ENCODE results near the gene ETNK2. TPM values are rescaled to one million over a fixed set of nuclear protein-coding genes. Genes with fewer than 3 reads are reported as not detected.

The ETNK2 gene
- total and polyA plus RNA-seq, 2 of the 13 experiments (the other 11 are each of a cell fraction or from before 2014, with no cell fraction given): 15.5 to 42.8 TPM

DNA sequence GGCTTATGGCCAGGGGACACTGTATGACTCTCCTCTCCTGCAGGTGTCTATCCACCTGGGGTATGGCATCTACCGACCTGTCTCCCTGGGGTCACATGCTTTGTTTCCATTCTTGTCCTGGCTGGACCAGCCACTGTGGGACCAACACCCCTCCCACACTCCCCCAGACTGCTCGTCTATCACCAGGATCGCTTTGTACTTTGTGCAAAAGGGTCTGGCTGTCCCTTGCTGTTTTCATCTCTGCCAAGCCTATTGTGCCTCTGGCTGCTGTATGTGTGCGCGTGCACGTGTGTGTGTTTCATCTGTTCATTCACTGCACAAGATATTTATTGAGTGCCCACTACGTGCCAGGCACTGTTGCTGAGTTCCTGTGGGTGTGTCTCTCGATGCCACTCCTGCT lies 25.5 kb downstream of the ETNK2 start:
- TF ChIP-seq TBX2 (CRISPR knock-in tag; IDR thresholded peaks at IDR 0.05; ENCODE audit: borderline replicate concordance) (no peak), EP300 (IDR thresholded peaks at IDR 0.05; ENCODE audit: low read depth in 2 of 2, low read length in 2 of 2) (no peak), EP300 (CRISPR knock-in tag; IDR thresholded peaks at IDR 0.05; ENCODE audit: borderline replicate concordance) (no peak), MBNL3 (CRISPR knock-in tag; conservative IDR thresholded peaks at IDR 0.05) (no peak)
- TF ChIP-seq, protein P1, sequence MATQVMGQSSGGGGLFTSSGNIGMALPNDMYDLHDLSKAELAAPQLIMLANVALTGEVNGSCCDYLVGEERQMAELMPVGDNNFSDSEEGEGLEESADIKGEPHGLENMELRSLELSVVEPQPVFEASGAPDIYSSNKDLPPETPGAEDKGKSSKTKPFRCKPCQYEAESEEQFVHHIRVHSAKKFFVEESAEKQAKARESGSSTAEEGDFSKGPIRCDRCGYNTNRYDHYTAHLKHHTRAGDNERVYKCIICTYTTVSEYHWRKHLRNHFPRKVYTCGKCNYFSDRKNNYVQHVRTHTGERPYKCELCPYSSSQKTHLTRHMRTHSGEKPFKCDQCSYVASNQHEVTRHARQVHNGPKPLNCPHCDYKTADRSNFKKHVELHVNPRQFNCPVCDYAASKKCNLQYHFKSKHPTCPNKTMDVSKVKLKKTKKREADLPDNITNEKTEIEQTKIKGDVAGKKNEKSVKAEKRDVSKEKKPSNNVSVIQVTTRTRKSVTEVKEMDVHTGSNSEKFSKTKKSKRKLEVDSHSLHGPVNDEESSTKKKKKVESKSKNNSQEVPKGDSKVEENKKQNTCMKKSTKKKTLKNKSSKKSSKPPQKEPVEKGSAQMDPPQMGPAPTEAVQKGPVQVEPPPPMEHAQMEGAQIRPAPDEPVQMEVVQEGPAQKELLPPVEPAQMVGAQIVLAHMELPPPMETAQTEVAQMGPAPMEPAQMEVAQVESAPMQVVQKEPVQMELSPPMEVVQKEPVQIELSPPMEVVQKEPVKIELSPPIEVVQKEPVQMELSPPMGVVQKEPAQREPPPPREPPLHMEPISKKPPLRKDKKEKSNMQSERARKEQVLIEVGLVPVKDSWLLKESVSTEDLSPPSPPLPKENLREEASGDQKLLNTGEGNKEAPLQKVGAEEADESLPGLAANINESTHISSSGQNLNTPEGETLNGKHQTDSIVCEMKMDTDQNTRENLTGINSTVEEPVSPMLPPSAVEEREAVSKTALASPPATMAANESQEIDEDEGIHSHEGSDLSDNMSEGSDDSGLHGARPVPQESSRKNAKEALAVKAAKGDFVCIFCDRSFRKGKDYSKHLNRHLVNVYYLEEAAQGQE (IDR thresholded peaks at IDR 0.05; ENCODE audit: borderline replicate concordance in 1 of 2, low read depth in 1 of 2, low read length in 2 of 2): no peak
- TF ChIP-seq, protein P2, sequence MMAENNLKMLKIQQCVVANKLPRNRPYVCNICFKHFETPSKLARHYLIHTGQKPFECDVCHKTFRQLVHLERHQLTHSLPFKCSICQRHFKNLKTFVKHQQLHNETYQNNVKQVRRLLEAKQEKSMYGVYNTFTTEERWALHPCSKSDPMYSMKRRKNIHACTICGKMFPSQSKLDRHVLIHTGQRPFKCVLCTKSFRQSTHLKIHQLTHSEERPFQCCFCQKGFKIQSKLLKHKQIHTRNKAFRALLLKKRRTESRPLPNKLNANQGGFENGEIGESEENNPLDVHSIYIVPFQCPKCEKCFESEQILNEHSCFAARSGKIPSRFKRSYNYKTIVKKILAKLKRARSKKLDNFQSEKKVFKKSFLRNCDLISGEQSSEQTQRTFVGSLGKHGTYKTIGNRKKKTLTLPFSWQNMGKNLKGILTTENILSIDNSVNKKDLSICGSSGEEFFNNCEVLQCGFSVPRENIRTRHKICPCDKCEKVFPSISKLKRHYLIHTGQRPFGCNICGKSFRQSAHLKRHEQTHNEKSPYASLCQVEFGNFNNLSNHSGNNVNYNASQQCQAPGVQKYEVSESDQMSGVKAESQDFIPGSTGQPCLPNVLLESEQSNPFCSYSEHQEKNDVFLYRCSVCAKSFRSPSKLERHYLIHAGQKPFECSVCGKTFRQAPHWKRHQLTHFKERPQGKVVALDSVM (CRISPR knock-in tag; IDR thresholded peaks at IDR 0.05): no peak
- FAIRE-seq: no peak
- in situ Hi-C loops (cut with HindIII; ENCODE audit: extremely low pct_ligation_motif_present, low pct_unique_long_range_greater_than_20kb): loop anchor here (5.0 kb wide), 2 partner anchors 44 to 254 kb away; no protein-coding TSS in a partner anchor
- ChIA-PET POLR2A (interaction anchor here (0.5 kb wide), 1 partner anchor 21 kb away, joined by 3 read pairs; no protein-coding TSS in a partner anchor), CTCF (ENCODE audit: low intra/inter-chr PET ratio, low total read pairs) (interaction anchor here (4.2 kb wide), 1 partner anchor 256 kb away, joined by 89 read pairs; no protein-coding TSS in a partner anchor)
- 91% methylated on average over 8 of the region's 8 CpGs for WGBS (ENCODE audit: low lambda C conversion rate)
- Histone ChIP-seq H3K4me1 (ENCODE audit: insufficient read depth, low read length) (peaks cover 34% of the 10 kb centered on the region), H3K9me3 (ENCODE audit: low read length) (no peaks in the 10 kb centered on the region), H3K27ac (ENCODE audit: extremely low read length, insufficient read depth, low read length) (no peak overlapping the region), H3K79me2 (ENCODE audit: insufficient read depth, low read length) (no peaks in the 10 kb centered on the region), H3K4me2 (ENCODE audit: low read depth, low read length) (no peak overlapping the region), H3K9ac (ENCODE audit: insufficient read depth, low read depth, low read length) (no peak overlapping the region), H3K4me3 (replicated peaks in 1 of 3; ENCODE audit: insufficient read depth in 1 of 3, low read depth in 2 of 3, low read length in 3 of 3) (no peak overlapping the region), H3K36me3 (replicated peaks in 1 of 2; ENCODE audit: control insufficient read depth in 1 of 2, insufficient read depth in 2 of 2, low read length in 2 of 2) (peaks cover 21 to 47% of the 10 kb centered on the region in 2 experiments), H4K20me1 (ENCODE audit: insufficient read depth, low read length) (no peaks in the 10 kb centered on the region), H2AFZ (ENCODE audit: low read length) (no peak overlapping the region), H3K27me3 (ENCODE audit: control insufficient read depth in 1 of 2, insufficient read depth in 2 of 2, low read length in 2 of 2) (no peaks in the 10 kb centered on the region)
- intact Hi-C loops (cut with micrococcal nuclease; ENCODE audit: unreplicated experiment): no loop called here
- no TSS peak for BruUV-seq (replicated peaks)
- DNase-seq (ENCODE audit: low spot score): no peak
- no peak for ATAC-seq
